ENCODE data around the gene SMAD6. TPM values are rescaled to one million over a fixed set of nuclear protein-coding genes. Genes with fewer than 3 reads are reported as not detected.

Gene SMAD6
- total RNA-seq, 1 donor = 3.2 TPM

GRCh38 chr15:66785637-66786036 is 83.6 kb downstream of the SMAD6 start:
- peak in 1 of 3 donors; percentile 48 for DNase-seq (ENCODE audit: low read depth in 2 of 3, low spot score in 2 of 3)

GRCh38 chr15:66786222-66786621 is 84.2 kb downstream of the SMAD6 start:
- no peak for DNase-seq (ENCODE audit: low read depth in 2 of 3, low spot score in 2 of 3)

GRCh38 chr15:66786708-66787488 is 84.9 kb downstream of the SMAD6 start:
- no peak for DNase-seq (ENCODE audit: low read depth in 2 of 3, low spot score in 2 of 3)

- DNase-seq (ENCODE audit: low read depth in 2 of 3, low spot score in 2 of 3) = no peak
Measured at GRCh38 chr15:66787489-66787871, 85.4 kb downstream of the SMAD6 start.

GRCh38 chr15:66788024-66788423 is 86.0 kb downstream of the SMAD6 start:
- DNase-seq (ENCODE audit: low read depth in 2 of 3, low spot score in 2 of 3) = no peak

GRCh38 chr15:66789029-66790025 is 87.3 kb downstream of the SMAD6 start:
- peak in 1 of 3 donors; percentile 54 for DNase-seq (ENCODE audit: low read depth in 2 of 3, low spot score in 2 of 3)

GRCh38 chr15:66795851-66796250 is 93.8 kb downstream of the SMAD6 start:
- no peak for DNase-seq (ENCODE audit: low read depth in 2 of 3, low spot score in 2 of 3)

GRCh38 chr15:66796343-66796742 is 94.3 kb downstream of the SMAD6 start:
- DNase-seq (ENCODE audit: low read depth in 2 of 3, low spot score in 2 of 3) = no peak

- DNase-seq (ENCODE audit: low read depth in 2 of 3, low spot score in 2 of 3) = no peak
Measured at GRCh38 chr15:66797921-66798320, 95.9 kb downstream of the SMAD6 start.

GRCh38 chr15:66798426-66799061 is 96.5 kb downstream of the SMAD6 start:
- no peak for DNase-seq (ENCODE audit: low read depth in 2 of 3, low spot score in 2 of 3)

- no peak for DNase-seq (ENCODE audit: low read depth in 2 of 3, low spot score in 2 of 3)
Measured at GRCh38 chr15:66799242-66799641, 97.2 kb downstream of the SMAD6 start.

- no peak for DNase-seq (ENCODE audit: low read depth in 2 of 3, low spot score in 2 of 3)
Measured at GRCh38 chr15:66800584-66801235, 98.7 kb downstream of the SMAD6 start.

- DNase-seq (ENCODE audit: low read depth in 2 of 3, low spot score in 2 of 3) = no peak
Measured at GRCh38 chr15:66801266-66801665, 99.2 kb downstream of the SMAD6 start.

- no peak for DNase-seq (ENCODE audit: low read depth in 2 of 3, low spot score in 2 of 3)
Measured at GRCh38 chr15:66802025-66803001, 100.3 kb downstream of the SMAD6 start.

- peak in 1 of 3 donors; percentile 20 for DNase-seq (ENCODE audit: low read depth in 2 of 3, low spot score in 2 of 3)
Measured at GRCh38 chr15:66803182-66803729, 101.2 kb downstream of the SMAD6 start.

- DNase-seq (ENCODE audit: low read depth in 2 of 3, low spot score in 2 of 3) = no peak
Measured at GRCh38 chr15:66803749-66804148, 101.7 kb downstream of the SMAD6 start.

GRCh38 chr15:66805202-66805885 is 103.3 kb downstream of the SMAD6 start:
- DNase-seq (ENCODE audit: low read depth in 2 of 3, low spot score in 2 of 3) = no peak

- DNase-seq (ENCODE audit: low read depth in 2 of 3, low spot score in 2 of 3) = no peak
Measured at GRCh38 chr15:66808181-66808824, 106.3 kb downstream of the SMAD6 start.
